IMR-90 (cell line): ENCODE results near the gene MMP20. TPM values are rescaled to one million over a fixed set of nuclear protein-coding genes. Genes with fewer than 3 reads are reported as not detected.

Source experiments
- ATAC-seq: fragments of 200-7000 bp; cut with Tn5 transposase; 2 replicates; pipeline ENCODE4 v1.9.1; 2020; ENCODE audit warnings: low read depth, mild to moderate bottlenecking, moderate library complexity
- BruUV-seq: library from RNA; stranded (reverse); fragments of 400-500 nt; replicated peaks from 2 replicates; lab custom pipeline; 2021; lab: Mats Ljungman, UMichigan
- CTCF ChIA-PET: fragments of 300-600 bp; formaldehyde crosslinking; extraction: SDS; loops from one replicate; lab custom pipeline; 2021; ENCODE audit warnings: antibody characterized with exemption; lab: Yijun Ruan, JAX
- POLR2A ChIA-PET: fragments of 300-600 bp; sonication (Branson Sonifier 250); formaldehyde crosslinking; loops from one replicate; lab custom pipeline; 2022; ENCODE audit warnings: antibody characterized with exemption; ENCODE audit not compliant: unreplicated experiment; lab: Charles Lee
- DNase-seq: peaks from one replicate; pipeline ENCODE4 v3.0.0; 2013
- H2AFZ ChIP-seq: replicated peaks from 2 replicates; pipeline ENCODE3; 2013; ENCODE audit warnings: low read length, mild to moderate bottlenecking; ENCODE audit not compliant: poor library complexity
- H2AK5ac ChIP-seq: 2 replicates; pipeline ENCODE4 v1.6.1; 2013; ENCODE audit warnings: low read depth, low read length, inconsistent platforms
- H2AK9ac ChIP-seq: replicated peaks from 2 replicates; pipeline ENCODE3; 2013; ENCODE audit warnings: mild to moderate bottlenecking, low read depth, low read length, moderate library complexity; ENCODE audit not compliant: poor library complexity
- H2BK120ac ChIP-seq: 2 replicates; pipeline ENCODE4 v1.6.1; 2013; ENCODE audit warnings: low read depth, low read length, inconsistent platforms
- H2BK15ac ChIP-seq: 3 replicates; pipeline ENCODE4 v1.6.1; 2013; ENCODE audit warnings: low read depth, low read length, inconsistent platforms
- H2BK20ac ChIP-seq: 2 replicates; pipeline ENCODE4 v1.6.1; 2013; ENCODE audit warnings: low read depth, mild to moderate bottlenecking, inconsistent platforms, low read length, moderate library complexity
- H2BK5ac ChIP-seq: 2 replicates; pipeline ENCODE4 v1.6.1; 2013; ENCODE audit warnings: mild to moderate bottlenecking, low read depth, low read length, inconsistent platforms; ENCODE audit not compliant: poor library complexity, severe bottlenecking
- H3K14ac ChIP-seq: replicated peaks from 2 replicates; pipeline ENCODE4 v1.6.1; 2013; ENCODE audit warnings: low read depth, low read length, inconsistent platforms
- H3K18ac ChIP-seq: 2 replicates; pipeline ENCODE4 v1.6.1; 2013; ENCODE audit warnings: low read depth, low read length, control low read depth
- H3K23ac ChIP-seq: 2 replicates; pipeline ENCODE4 v1.6.1; 2013; ENCODE audit warnings: low read depth, low read length, inconsistent platforms
- H3K27ac ChIP-seq: 2 replicates; pipeline ENCODE4 v1.5.1; 2013; ENCODE audit warnings: mild to moderate bottlenecking, control low read depth, low read length; ENCODE audit not compliant: insufficient read depth
- H3K27me3 ChIP-seq: 2 replicates; pipeline ENCODE4 v1.6.1; 2013; ENCODE audit warnings: low read length; ENCODE audit not compliant: control insufficient read depth, insufficient read depth
- H3K36me3 ChIP-seq: 2 replicates; pipeline ENCODE4 v1.6.1; 2013; ENCODE audit warnings: low read length, mixed read lengths; ENCODE audit not compliant: control insufficient read depth, insufficient read depth
- H3K4ac ChIP-seq: 2 replicates; pipeline ENCODE4 v1.6.1; 2013; ENCODE audit warnings: low read depth, low read length, inconsistent platforms
- H3K4me1 ChIP-seq: 2 replicates; pipeline ENCODE4 v1.6.1; 2013; ENCODE audit warnings: low read length, mixed read lengths; ENCODE audit not compliant: control insufficient read depth, insufficient read depth
- H3K4me2 ChIP-seq: 2 replicates; pipeline ENCODE4 v1.6.1; 2013; ENCODE audit warnings: low read depth, mild to moderate bottlenecking, control low read depth, low read length, moderate library complexity
- H3K4me3 ChIP-seq: 2 replicates; pipeline ENCODE4 v1.5.1; 2013; ENCODE audit warnings: low read depth, mild to moderate bottlenecking, control low read depth, low read length, moderate library complexity; ENCODE audit not compliant: insufficient read depth
- H3K56ac ChIP-seq: 2 replicates; pipeline ENCODE4 v1.6.1; 2013; ENCODE audit warnings: low read length, inconsistent platforms; ENCODE audit not compliant: insufficient read depth; ENCODE audit errors: extremely low read depth
- H3K79me1 ChIP-seq, 2 experiments: 2 replicates each; pipeline ENCODE4 v1.6.1; 2013; ENCODE audit warnings: low read length in 2 of 2, inconsistent platforms in 1 of 2, low read depth in 1 of 2
- H3K9ac ChIP-seq: 2 replicates; pipeline ENCODE4 v1.6.1; 2013; ENCODE audit warnings: low read depth, low read length, control low read depth
- H3K9me1 ChIP-seq: 2 replicates; pipeline ENCODE4 v1.6.1; 2013; ENCODE audit warnings: low read length, inconsistent platforms; ENCODE audit not compliant: insufficient read depth
- H3K9me3 ChIP-seq: 2 replicates; pipeline ENCODE4 v1.6.1; 2013; ENCODE audit warnings: low read length; ENCODE audit not compliant: control insufficient read depth, insufficient read depth
- H4K20me1 ChIP-seq: 2 replicates; pipeline ENCODE4 v1.6.1; 2013; ENCODE audit warnings: low read length, inconsistent platforms; ENCODE audit not compliant: insufficient read depth
- H4K5ac ChIP-seq: 2 replicates; pipeline ENCODE4 v1.6.1; 2013; ENCODE audit warnings: mild to moderate bottlenecking, low read depth, low read length, control low read depth
- H4K8ac ChIP-seq, 2 experiments: 2 replicates each; pipeline ENCODE4 v1.6.1; 2013; ENCODE audit warnings: low read depth in 2 of 2, low read length in 2 of 2, control low read depth in 1 of 2, inconsistent platforms in 1 of 2
- H4K91ac ChIP-seq: 2 replicates; pipeline ENCODE4 v1.6.1; 2013; ENCODE audit warnings: low read depth, low read length, inconsistent platforms; ENCODE audit not compliant: insufficient read depth
- BHLHE40 ChIP-seq: fragments of 150-350 bp; IDR thresholded peaks from 2 replicates; pipeline ENCODE4 v1.6.1; 2016; ENCODE audit warnings: mild to moderate bottlenecking, low read depth, low read length
- CEBPB ChIP-seq: IDR thresholded peaks from 2 replicates; pipeline ENCODE4 v1.6.1; 2012; ENCODE audit warnings: low read depth, low read length, improper control_type of control experiment
- CHD1 ChIP-seq: IDR thresholded peaks from 2 replicates; pipeline ENCODE4 v1.6.1; 2012; ENCODE audit warnings: low read depth, low read length, improper control_type of control experiment
- FOS ChIP-seq: fragments of 150-350 bp; IDR thresholded peaks from 2 replicates; pipeline ENCODE4 v1.6.1; 2016; ENCODE audit warnings: low read depth, low read length
- MAFK ChIP-seq: IDR thresholded peaks from 2 replicates; pipeline ENCODE4 v1.6.1; 2012; ENCODE audit warnings: low read depth, low read length, improper control_type of control experiment
- MAZ ChIP-seq: IDR thresholded peaks from 2 replicates; pipeline ENCODE4 v1.6.1; 2012; ENCODE audit warnings: low read depth, mild to moderate bottlenecking, low read length, improper control_type of control experiment, moderate library complexity, borderline replicate concordance
- MXI1 ChIP-seq: IDR thresholded peaks from 2 replicates; pipeline ENCODE4 v1.6.1; 2012; ENCODE audit warnings: low read depth, mild to moderate bottlenecking, low read length, moderate library complexity, borderline replicate concordance
- NFE2L2 ChIP-seq: fragments of 150-350 bp; IDR thresholded peaks from 2 replicates; pipeline ENCODE4 v1.6.1; 2016; ENCODE audit warnings: low read depth, mild to moderate bottlenecking, low read length
- POLR2A ChIP-seq: IDR thresholded peaks from 2 replicates; pipeline ENCODE4 v1.6.1; 2012; ENCODE audit warnings: mild to moderate bottlenecking, low read depth, low read length
- RAD21 ChIP-seq: IDR thresholded peaks from 2 replicates; pipeline ENCODE4 v1.6.1; 2012; ENCODE audit warnings: low read length, improper control_type of control experiment
- RCOR1 ChIP-seq: IDR thresholded peaks from 2 replicates; pipeline ENCODE4 v1.6.1; 2012; ENCODE audit warnings: mild to moderate bottlenecking, low read length, improper control_type of control experiment; ENCODE audit not compliant: insufficient replicate concordance
- RFX5 ChIP-seq: IDR thresholded peaks from 2 replicates; pipeline ENCODE4 v1.8.0; 2012; ENCODE audit warnings: low read depth, mild to moderate bottlenecking, low read length, moderate library complexity
- SMC3 ChIP-seq: fragments of 150-350 bp; IDR thresholded peaks from 2 replicates; pipeline ENCODE4 v1.6.1; 2016; ENCODE audit warnings: low read depth, mild to moderate bottlenecking, antibody characterized with exemption, low read length, moderate library complexity
- WGBS, 2 experiments: methylation state at CpG; one replicate each; pipeline versions ENCODE4 v1.1.5 to v1.1.7; 2013; ENCODE audit warnings: missing lambda C conversion rate in 2 of 2; ENCODE audit not compliant: insufficient read length in 1 of 2; ENCODE audit errors: extremely low coverage in 2 of 2; 5-methylcytosine and 5-hydroxymethylcytosine counted together
- dilution Hi-C: fragments of 300-500 bp; cut with HindIII; formaldehyde crosslinking; loops from one replicate; pipeline ENCODE4 v1.14.3; 2018; ENCODE audit warnings: low sequenced_read_pairs; ENCODE audit not compliant: unreplicated experiment
- in situ Hi-C: fragments of 300-500 bp; cut with MboI; formaldehyde crosslinking; loops from 3 replicates; pipeline ENCODE4 v1.14.3; 2019; ENCODE audit warnings: low sequenced_read_pairs, inconsistent platforms, mixed read lengths
- intact Hi-C: fragments of 100-400 bp; cut with micrococcal nuclease; formaldehyde crosslinking; loops from 2 replicates; pipeline ENCODE4 v1.10.0; 2022
- polyA plus RNA-seq, 3 experiments: library from polyadenylated mRNA; depleted of rRNA; stranded (reverse); fragments of >200 nt; gene quantifications; 2 replicates each; pipeline ENCODE4 v1.2.3, GENCODE V29; 2012; ENCODE audit warnings: low replicate concordance in 1 of 3
- total RNA-seq: library from RNA; depleted of rRNA; stranded (reverse); fragments of >200 nt; gene quantifications from 2 replicates; pipeline ENCODE4 v1.2.3, GENCODE V29; 2012
- TF ChIP-seq, protein P1 (sequence below): conservative IDR thresholded peaks from 2 replicates; pipeline ENCODE4 v1.5.1; 2012; ENCODE audit warnings: mild to moderate bottlenecking, low read depth, low read length, improper control_type of control experiment
- TF ChIP-seq, protein P2 (sequence below): fragments of 150-350 bp; IDR thresholded peaks from 2 replicates; pipeline ENCODE4 v1.6.1; 2016; ENCODE audit warnings: low read depth, mild to moderate bottlenecking, low read length, moderate library complexity, borderline replicate concordance
- TF ChIP-seq, protein P3 (sequence below): fragments of 150-350 bp; IDR thresholded peaks from 2 replicates; pipeline ENCODE4 v1.6.1; 2017; ENCODE audit warnings: mild to moderate bottlenecking, antibody characterized with exemption, low read length, low read depth

Gene MMP20
- total and polyA plus RNA-seq, 2 of the 4 experiments (the other 2 are of a cell fraction), result not detected

DNA sequence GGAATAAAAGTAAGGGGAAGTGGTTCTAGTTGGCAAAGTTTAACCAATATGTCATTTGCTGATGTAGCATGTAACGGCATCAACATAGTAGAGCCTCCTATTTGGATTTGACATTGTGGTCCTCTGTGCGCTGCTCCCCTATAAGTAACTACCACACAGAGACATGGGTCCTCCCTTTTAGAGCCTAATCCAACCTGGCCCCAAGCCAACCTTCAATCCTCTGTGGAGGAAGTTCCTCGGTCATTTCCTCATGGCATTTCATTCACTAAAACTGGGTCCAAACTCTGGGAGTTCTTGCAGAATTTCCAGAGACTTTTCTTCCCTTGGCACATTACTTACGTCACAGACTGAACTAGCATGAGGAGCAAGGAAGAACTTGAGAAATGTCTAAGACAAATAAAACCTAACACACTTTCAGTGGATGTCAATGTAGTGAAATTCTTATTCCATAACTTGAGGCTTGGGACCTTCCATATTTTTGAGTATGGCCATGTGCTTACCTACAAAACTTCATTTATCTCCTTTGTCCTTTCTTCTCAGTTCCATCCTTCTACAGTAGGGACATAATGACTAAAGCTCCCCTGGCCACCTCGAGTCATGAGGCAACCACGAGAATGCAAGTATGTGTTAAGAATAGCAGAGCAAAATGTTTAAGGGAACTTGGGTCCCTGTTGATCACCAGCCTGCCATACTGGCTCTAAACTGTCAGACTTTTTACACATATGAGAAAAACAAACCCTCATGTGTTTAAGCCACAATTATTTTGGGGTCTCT, 34.7 kb downstream of the MMP20 start:
- Histone ChIP-seq H2AK5ac (no peak overlapping the region), H3K9me1 (no peaks in the 10 kb centered on the region), H3K9me3 (no peaks in the 10 kb centered on the region), H4K91ac (no peak overlapping the region), H3K4me2 (no peak overlapping the region), H4K5ac (no peak overlapping the region), H3K56ac (no peak overlapping the region), H4K20me1 (no peaks in the 10 kb centered on the region), H3K4me3 (no peak overlapping the region), H3K23ac (no peak overlapping the region), H3K27ac (no peak overlapping the region), H3K27me3 (no peaks in the 10 kb centered on the region), H2BK20ac (no peak overlapping the region), H2BK5ac (no peak overlapping the region), H2AFZ (no peak overlapping the region), H2BK120ac (no peak overlapping the region), H3K36me3 (no peaks in the 10 kb centered on the region), H3K9ac (no peak overlapping the region), H3K4me1 (no peaks in the 10 kb centered on the region), H3K14ac (no peak overlapping the region), H3K79me1 (no peaks in the 10 kb centered on the region), H3K4ac (no peak overlapping the region), H2BK15ac (no peak overlapping the region), H4K8ac (no peak overlapping the region), H3K18ac (no peak overlapping the region), H2AK9ac (no peak overlapping the region)
- WGBS, 2 experiments, result no CpG with 5 or more reads among the region's 6 CpGs
- TF ChIP-seq NFE2L2 (no peak), MXI1 (no peak), CHD1 (no peak), SMC3 (no peak), CEBPB (no peak), FOS (no peak), MAFK (no peak), BHLHE40 (no peak), RFX5 (no peak), RCOR1 (no peak), MAZ (no peak), POLR2A (no peak), RAD21 (no peak)
- TF ChIP-seq, protein P1, sequence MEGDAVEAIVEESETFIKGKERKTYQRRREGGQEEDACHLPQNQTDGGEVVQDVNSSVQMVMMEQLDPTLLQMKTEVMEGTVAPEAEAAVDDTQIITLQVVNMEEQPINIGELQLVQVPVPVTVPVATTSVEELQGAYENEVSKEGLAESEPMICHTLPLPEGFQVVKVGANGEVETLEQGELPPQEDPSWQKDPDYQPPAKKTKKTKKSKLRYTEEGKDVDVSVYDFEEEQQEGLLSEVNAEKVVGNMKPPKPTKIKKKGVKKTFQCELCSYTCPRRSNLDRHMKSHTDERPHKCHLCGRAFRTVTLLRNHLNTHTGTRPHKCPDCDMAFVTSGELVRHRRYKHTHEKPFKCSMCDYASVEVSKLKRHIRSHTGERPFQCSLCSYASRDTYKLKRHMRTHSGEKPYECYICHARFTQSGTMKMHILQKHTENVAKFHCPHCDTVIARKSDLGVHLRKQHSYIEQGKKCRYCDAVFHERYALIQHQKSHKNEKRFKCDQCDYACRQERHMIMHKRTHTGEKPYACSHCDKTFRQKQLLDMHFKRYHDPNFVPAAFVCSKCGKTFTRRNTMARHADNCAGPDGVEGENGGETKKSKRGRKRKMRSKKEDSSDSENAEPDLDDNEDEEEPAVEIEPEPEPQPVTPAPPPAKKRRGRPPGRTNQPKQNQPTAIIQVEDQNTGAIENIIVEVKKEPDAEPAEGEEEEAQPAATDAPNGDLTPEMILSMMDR, result no peak
- TF ChIP-seq, protein P2, sequence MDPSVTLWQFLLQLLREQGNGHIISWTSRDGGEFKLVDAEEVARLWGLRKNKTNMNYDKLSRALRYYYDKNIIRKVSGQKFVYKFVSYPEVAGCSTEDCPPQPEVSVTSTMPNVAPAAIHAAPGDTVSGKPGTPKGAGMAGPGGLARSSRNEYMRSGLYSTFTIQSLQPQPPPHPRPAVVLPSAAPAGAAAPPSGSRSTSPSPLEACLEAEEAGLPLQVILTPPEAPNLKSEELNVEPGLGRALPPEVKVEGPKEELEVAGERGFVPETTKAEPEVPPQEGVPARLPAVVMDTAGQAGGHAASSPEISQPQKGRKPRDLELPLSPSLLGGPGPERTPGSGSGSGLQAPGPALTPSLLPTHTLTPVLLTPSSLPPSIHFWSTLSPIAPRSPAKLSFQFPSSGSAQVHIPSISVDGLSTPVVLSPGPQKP, result no peak
- TF ChIP-seq, protein P3, sequence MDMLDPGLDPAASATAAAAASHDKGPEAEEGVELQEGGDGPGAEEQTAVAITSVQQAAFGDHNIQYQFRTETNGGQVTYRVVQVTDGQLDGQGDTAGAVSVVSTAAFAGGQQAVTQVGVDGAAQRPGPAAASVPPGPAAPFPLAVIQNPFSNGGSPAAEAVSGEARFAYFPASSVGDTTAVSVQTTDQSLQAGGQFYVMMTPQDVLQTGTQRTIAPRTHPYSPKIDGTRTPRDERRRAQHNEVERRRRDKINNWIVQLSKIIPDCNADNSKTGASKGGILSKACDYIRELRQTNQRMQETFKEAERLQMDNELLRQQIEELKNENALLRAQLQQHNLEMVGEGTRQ, result no peak
- ATAC-seq (no peak), DNase-seq (no peak)
- ChIA-PET POLR2A (no interaction called here), CTCF (no interaction called here)
- intact Hi-C loops, result loop anchor here (5.0 kb wide), 1 partner anchor 77 kb away; no protein-coding TSS in a partner anchor
- no TSS peak for BruUV-seq
- dilution Hi-C loops, result no loop called here
- in situ Hi-C loops, result no loop called here
